ENCODE data around the gene OOSP2.
"Not testable (repeated sequence)": the region's sequence is repeated elsewhere in the genome, so short reads cannot be mapped to it uniquely, and the experiment has no call there.

OOSP2 gene, protein sequence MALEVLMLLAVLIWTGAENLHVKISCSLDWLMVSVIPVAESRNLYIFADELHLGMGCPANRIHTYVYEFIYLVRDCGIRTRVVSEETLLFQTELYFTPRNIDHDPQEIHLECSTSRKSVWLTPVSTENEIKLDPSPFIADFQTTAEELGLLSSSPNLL

DNA sequence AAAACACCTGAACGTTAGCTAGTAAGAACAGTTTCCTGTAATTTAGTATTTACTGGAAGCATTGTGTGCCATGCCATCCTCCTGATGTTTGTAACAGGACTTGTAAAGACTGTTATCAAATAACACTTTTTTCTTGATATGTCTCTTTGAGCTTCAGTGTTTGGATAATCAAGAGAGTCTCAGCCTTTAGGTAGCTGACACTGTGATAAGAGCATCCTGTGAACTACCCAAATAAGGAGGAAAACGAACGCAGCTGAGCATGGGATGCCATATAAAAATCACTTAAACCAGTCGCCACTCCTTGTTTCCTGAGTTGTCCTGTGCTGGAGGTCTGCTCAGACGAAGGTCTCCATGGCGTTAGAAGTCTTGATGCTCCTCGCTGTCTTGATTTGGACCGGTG is at the start of gene OOSP2:
TSS of gene OOSP2 (plus strand) at position 301 of the 400 bp plus-strand sequence. CDS start at position 352, 51 bp downstream.
- no peak for DNase-seq

DNA sequence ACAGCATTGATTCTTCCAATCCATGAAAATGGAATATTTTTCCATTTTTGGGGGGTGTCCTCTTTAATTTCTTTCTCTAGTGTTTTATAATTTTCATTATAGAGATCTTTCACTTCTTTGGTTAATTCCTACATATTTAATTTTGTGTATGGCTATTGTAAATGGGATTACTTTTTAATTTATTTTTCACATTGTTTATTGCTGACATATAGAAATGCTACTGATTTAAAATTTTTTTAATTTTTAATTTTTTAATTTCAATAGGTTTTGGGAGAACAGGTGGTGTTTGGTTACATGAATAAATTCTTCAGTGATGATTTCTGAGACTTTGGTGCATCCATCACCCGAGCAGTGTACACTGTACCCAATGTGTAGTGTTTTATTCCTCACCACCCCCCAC is 49.8 kb upstream of the OOSP2 start:
- no peak for DNase-seq

DNA sequence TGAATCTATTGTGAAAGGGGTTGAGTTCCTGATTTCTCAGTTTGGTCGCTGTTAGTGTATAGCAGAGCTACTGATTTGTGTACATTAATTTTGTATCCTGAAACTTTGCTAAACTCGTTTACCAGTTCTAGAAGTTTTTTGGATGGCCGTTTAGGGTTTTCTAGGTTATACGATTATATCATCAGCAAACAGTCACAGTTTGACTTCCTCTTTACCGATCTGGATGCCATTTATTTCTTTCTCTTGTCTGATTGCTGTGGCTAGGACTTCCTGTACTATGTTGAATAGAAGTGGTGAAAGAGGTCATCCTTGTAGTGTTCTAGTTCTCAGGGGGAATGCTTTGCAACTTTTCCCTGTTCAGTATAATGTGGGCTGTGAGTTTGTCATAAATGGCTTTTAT is 47.8 kb upstream of the OOSP2 start:
- no peak for DNase-seq

DNA sequence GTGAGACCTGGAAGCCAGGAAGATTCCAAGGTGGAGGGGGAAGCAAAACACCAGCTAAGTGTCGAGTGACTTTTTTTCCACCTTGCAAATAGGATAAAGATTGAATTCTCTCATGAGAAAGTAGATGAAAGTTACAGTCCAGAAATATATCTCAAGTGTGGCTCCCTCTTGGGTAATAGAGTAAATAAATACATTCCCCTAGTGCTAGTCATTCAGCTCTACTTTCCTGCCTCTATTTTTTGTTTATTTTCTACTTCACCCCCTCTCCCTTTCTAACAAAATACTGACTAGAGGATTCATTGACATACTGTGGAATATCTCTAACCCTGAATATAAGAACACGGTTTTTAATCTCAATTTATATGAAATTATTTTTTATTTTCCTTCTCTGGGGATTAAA is 42.4 kb upstream of the OOSP2 start:
- no peak for DNase-seq

DNA sequence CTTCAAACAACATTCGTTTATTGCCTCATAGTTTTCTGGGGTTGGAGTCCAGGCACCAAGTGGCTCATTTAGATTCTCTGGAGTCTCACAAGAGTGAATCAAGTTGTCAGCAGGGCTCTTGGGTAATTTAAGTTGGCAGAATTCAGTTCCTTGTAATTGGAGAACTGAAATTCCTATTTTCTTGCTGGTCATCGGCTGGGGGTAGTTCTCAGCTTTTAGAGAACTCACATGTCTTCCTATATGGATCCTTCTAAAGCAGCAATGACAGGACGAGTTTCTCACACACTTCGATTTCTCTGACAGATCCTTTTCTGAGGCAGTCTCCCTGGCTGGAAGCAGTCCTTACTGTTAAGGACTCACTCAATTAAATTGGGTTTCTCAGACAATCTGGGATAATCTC is 40.5 kb upstream of the OOSP2 start:
- no peak for DNase-seq

DNA sequence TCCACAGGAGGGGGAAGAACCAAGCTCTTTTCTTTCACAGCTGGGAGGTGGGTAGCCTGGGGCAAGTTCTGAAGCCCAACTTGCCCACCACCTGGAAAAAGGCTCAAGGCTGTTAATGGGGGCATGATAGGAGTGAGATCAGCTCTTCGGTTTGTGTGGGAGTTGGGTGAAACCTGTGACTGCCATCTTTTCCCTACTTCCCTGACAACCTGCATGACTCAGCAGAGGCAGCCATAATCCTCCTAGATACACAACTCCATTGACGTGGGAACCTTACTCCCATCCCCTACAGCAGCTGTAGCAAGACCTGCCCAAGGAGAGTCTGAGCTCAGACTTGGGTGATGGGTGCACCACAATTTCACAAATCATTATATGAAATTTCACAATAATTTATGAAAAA is 36.5 kb upstream of the OOSP2 start:
- peak; percentile 29 for DNase-seq

DNA sequence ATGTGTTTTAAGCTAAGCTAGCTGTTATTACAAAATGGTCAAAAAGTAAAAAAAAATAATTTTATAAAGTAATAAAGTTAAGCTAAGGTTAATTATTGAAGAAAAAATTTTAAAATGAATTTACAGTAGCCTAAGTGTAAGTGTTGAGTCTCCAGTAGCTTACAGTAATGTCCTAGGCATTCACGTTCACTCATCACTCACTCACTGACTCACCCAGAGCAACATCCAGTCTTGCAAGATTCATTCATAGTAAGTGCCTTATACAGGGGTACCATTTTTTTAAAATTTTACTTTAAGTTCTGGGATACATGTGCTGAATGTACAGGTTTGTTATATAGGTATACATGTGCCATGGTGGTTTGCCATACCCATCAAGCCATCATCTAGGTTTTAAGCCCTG is 34.8 kb upstream of the OOSP2 start:
- no peak for DNase-seq

DNA sequence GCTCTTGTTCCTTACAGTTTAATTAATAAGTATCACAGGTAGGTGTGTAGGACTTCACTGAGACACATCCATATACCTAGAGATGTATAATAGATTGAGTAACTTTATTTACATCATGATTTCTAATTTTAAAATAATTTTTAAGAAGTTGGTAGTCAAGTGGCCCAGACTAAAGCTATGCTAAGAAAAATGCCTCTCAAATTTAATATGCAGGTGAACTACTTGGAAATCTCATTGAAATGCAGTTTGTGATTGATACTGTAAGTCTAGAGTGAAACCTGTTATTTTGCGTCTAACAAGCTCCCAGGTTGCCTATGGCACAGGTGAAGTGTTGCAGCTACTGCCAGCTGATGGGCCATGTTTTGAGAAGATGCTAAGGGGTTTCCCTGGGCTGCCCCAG is 23.3 kb upstream of the OOSP2 start, which contains the start of gene OOSP4B:
TSS of gene OOSP4B (plus strand) at position 301 of the 400 bp plus-strand sequence.
- DNase-seq, result no peak

DNA sequence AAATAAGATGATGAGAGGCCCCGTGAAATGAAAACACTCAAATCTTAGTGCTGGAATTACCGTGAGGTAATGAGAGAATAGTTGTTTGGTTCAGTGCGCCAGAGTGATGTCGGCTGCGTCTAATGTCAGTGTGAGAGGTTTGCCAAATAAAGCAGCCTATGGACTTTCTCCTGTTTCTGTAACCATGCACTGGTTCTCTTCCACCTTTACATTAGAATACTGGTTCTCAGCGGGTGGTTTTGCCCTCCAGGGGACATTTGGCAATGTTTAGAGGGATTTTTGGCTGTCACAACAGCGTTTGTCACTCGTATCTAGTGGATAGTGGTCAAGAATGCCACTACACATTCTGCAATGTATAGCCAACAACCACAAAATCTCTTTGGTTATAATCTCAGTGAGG is 22.2 kb upstream of the OOSP2 start:
- no peak for DNase-seq

DNA sequence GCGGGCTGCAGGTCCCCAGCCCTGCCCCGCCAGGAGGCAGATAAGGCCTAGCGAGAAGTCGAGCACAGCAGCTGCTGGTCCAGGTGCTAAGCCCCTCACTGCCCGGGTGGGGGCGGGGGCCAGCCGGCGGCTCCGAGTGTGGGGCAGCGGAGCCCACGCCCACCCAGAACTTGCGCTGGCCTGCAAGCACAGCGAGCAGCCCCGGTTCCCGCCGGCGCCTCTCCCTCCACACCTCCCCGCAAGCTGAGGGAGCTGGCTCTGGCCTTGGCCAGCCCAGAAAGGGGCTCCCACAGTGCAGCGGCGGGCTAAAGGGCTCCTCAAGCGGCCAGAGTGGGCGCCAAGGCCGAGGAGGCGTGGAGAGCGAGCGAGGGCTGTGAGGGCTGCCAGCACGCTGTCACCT is 19.8 kb upstream of the OOSP2 start:
- DNase-seq, result not testable (repeated sequence)

DNA sequence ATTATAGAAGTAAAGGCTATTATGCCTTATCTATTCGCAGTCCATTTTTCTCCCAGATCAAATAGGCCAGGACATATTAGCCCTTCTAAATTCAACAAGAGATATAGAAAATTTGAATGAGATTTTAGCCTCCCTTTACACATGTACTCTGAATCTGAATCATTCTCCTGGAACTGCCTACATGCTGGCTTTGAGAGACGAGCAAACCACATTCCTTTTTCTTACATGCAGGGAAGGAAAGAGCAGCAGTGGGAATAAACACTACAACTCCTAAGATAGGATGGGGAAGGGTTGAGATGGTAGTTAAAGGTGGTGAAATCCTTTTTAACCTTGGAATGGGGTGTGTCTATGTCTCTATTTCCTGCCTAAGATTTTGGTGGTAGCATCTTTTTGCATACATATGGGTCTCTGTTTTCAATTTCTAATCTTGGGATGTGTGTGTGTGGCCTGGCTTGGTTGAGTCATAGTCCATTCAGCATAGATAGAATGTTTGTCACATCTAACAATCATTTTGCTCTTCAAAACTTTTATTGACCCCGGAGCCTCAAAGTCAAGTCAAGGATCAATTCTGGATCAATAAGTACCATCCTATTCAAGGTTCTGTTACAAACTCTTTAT is 11.1 kb upstream of the OOSP2 start:
- DNase-seq, result no peak

DNA sequence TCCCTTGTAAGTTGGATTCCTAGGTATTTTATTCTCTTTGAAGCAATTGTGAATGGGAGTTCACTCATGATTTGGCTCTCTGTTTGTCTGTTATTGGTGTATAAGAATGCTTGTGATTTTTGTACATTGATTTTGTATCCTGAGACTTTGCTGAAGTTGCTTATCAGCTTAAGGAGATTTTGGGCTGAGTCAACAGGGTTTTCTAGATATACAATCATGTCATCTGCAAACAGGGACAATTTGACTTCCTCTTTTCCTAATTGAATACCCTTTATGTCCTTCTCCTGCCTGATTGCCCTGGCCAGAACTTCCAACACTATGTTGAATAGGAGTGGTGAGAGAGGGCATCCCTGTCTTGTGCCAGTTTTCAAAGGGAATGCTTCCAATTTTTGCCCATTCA is 10.2 kb downstream of the OOSP2 start:
- DNase-seq, result not testable (repeated sequence)

DNA sequence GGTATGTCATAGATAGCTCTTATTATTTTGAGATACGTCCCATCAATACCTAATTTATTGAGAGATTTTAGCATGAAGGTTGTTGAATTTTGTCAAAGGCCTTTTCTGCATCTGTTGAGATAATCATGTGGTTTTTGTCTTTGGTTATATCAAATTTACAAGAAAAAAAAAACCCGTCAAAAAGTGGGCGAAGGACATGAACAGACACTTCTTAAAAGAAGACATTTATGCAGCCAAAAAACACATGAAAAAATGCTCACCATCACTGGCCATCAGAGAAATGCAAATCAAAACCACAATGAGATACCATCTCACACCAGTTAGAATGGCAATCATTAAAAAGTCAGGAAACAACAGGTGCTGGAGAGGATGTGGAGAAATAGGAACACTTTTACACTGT is 10.6 kb downstream of the OOSP2 start:
- not testable (repeated sequence) for DNase-seq

DNA sequence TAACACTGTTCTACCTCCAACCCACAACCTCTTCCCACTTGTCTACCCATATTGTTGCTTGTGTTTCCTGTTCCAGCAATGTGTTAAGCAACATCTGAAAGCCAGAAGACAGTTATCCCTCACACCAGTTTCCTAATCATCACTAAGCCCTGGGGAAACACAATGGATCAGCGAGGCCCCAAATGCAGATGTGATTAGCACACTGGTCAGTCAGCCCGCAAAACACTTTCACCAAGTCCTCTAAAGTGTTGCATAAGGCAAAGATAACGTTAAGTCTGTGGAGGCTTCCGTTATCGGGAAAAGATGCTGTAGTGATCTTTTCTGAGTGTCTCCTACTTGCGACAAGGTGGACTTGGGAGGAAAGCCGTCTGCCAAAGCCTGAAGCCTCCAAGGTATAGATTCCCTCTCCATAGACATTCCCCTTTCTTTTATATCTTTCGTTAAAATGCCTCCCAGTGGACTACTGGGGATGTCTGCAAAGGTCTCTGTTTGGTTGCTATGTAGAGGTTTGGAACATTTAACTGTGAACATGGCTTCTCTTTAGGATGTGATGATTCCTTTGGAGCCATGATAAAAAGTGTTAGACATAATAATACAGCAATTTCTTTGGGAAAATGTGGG is 16.2 kb downstream of the OOSP2 start, which contains the start of gene MS4A3:
TSS of gene MS4A3 (plus strand) at position 317 of the 621 bp plus-strand sequence. CDS start 4,496 bp downstream, outside the sequence.
- no peak for DNase-seq

DNA sequence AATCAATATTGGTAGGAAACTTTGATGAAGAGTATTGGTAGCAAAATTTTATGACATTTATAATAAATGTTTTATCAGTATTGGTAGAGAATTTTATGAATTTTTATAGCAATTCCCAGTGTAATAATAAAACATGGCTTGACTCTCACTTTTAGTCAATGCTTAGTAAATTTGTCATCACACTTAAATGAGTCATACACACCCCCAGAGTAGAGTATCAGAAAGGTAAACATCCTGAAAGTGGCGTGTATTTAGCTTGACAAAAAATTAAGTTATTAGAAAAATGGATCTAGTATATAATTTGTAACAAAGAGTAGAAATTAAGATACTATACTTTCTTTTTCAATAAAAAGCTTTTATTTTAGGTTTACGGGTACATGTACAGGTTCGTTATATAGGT is 18.8 kb downstream of the OOSP2 start:
- peak; percentile 45 for DNase-seq

DNA sequence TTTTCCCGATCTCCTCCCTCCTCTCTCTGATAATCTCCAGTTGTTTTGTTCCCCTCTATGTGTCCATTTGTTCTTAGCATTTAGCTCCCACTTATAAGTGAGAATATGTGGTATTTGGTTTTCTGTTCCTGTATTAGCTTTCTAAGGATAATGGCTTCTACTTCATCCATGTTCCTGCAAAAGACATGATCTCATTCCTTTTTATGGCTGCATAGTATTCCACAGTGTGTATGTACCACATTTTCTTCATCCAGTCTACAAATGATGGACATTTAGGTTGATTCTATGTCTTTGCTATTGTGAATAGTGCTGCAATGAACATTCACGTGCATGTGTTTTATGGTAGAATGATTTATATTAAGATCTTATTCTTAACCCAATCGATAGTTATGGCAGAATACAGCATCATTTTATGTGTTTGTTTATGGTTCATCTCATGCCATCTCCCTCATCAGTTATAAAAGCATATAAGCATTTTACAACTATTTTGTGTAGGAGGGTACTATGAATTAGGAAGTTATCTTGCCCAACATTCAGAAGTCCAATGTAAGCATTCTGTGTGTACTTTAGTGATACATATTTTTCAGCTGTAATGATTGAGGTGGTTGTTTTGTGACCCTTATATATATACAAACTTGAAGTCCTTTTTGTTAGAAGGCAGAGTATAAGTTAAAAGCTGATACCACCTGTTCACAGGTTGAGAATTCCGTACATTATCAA is 19.5 kb downstream of the OOSP2 start:
- DNase-seq, result no peak

DNA sequence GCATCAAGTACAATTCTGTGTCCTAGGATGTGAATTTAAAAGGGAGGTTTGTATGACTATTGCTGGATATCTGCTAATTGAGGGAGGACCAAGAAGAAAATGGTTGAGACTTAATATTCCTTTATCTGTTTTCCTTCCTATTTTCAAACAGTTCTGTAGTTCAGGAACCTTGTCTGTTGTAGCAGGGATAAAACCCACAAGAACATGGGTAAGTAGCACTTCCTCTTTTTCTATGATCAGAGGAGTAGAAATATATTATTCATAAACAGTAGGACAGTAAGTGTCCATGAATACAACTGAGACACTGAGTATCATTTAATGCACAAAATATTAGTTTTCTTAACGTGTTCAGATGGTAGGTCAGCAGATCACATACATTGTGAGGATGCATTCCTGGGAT is 23.9 kb downstream of the OOSP2 start:
- no peak for DNase-seq

DNA sequence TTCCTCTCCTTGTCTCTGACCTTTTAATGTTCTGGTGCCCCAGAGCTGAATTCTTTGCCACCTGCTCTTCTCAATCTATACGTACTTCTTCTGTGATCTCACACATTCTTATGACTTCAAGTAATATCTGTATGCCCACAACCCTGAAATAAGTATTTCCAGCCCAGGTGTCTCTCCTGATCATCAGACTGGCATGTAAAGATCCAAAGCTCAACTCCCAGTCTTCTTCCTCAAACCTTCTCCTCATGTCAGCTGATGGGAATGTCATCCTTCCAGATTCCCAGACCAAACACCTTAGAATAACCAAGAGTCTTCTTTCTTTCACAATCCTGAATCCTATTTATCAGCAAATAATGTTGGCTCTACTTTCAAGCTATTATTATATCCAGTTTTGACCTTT is 25.6 kb downstream of the OOSP2 start:
- DNase-seq, result no peak

DNA sequence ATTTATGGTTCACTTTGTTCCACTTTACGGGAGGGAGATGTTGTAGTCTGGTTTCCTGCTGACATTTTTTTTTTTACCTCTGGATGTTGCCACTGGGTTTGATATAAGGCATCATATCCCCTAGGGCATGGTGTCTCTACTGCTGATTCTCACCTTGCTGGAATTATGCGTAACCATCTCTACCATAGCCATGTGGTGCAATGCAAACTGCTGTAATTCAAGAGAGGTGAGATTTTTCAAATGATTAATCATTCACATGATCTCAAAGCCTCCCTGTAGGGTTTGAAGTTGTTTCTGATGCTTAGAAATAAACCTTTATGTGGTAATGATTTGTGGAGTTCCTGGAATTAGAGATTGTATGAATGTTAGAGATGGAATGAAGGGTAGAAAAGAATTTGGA is 29.2 kb downstream of the OOSP2 start:
- DNase-seq, result no peak

DNA sequence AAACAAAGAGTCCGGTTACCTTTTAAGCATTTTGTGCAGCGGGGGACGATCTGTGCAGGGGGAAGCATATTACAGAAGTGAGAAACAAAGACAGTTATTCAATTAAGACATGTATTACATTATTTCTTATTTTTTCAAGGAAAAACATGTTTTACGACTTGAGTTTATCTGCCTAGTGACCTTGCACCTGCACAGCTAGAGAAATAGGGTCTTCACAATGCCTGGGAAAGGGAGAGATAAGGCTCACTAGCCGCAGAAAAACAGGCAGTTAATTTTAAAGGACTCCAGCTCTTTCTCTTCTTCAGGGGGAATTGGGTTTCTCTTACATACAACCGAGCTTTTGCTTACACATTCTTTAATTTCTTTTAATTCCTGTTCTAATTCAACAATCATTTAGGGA is 31.4 kb downstream of the OOSP2 start:
- not testable (repeated sequence) for DNase-seq

DNA sequence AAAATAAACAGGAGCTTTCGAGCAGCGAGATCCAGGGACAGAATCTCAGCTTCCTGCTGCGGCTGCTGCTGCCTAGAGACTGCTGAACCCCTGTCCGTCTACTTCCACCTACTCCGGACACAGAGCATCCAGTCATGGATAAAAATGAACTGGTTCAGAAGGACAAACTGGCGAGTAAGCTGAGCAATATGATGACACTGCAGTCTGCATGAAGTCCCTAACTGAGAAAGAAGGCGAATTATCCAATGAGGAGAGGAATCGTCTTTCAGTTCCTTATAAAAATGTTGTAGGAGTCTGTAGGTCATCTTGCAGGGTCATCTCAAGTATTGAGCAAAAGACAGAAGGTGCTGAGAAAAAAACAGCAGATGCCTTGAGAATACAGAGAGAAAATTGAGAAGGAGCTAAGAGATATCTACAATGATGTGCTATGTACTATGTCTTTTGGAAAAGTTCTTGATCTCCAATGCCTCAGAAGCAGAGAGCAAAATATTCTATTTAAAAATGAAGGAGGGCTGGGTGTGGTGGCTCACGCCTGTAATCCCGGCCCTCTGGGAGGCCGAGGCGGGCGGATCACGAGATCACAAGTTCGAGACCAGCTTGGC is 37.1 kb downstream of the OOSP2 start:
- no peak for DNase-seq

DNA sequence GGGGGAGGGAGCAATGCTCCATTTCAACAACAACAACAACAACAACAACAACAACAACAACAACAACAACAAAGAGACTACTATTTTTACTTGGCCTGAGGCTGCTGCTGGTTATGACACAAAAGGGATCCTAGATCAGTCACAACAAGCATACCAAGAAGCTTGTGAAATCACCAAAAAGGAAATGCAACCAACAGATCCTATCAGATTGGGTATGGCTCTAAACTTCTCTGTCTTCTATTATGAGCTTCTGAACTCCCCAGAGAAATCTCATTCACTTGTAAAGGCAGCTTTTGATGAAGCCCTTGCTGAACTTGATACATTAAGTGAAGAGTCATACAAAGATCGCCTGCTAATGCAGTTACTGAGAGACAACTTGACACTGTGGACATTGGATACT is 37.8 kb downstream of the OOSP2 start:
- no peak for DNase-seq

DNA sequence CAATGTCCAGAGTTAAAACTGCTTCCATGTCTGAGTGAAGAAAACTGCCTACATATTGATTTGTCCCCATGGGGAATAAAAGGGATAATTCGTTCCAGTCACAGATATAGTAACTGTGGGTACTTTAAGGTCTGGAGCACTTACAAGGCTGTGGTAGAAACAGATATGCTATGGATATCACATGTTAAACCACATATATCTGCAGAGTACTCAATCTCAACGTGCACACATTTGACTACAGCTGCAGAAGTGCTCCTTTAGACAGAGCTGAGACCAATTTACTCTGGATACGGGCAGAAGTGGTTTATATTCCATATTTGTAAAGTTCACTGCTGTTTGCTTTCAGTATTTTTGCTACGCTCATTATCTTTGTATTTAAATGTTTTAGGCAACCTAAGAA is 38.5 kb downstream of the OOSP2 start:
- peak; percentile 36 for DNase-seq

Data from DMS53 (cell line).